AG09319 (cell line): ENCODE results near the gene PSMA7.

Experiments used
- DNase-seq: peaks from one replicate; pipeline ENCODE4 v3.0.0-alpha.2; 2010; ENCODE audit warnings: low read depth; ENCODE audit errors: extremely low read depth
- TF ChIP-seq, protein P1 (sequence below): IDR thresholded peaks from 2 replicates; pipeline ENCODE4 v1.5.1; 2011; ENCODE audit warnings: low read depth, mild to moderate bottlenecking, inconsistent platforms, low read length, moderate library complexity

PSMA7 gene

DNA sequence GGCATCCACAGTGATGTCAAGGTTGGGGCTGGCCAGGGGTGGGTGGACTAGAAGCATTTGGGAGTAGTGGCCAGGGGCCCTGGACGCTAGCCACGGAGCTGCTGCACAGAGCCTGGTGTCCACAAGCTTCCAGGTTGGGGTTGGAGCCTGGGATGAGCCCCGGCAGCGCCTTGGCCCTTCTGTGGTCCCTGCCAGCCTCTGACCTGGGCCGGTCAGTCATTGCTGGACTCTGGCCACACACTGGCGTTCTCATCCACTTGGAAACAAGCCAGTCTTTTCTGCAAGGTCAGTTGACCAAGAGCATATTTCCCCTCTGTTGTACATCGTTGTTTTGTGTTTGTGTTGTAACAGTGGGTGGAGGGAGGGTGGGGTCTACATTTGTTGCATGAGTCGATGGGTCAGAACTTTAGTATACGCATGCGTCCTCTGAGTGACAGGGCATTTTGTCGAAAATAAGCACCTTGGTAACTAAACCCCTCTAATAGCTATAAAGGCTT is 8.4 kb downstream of the PSMA7 start:
- DNase-seq = no peak
- TF ChIP-seq, protein P1, sequence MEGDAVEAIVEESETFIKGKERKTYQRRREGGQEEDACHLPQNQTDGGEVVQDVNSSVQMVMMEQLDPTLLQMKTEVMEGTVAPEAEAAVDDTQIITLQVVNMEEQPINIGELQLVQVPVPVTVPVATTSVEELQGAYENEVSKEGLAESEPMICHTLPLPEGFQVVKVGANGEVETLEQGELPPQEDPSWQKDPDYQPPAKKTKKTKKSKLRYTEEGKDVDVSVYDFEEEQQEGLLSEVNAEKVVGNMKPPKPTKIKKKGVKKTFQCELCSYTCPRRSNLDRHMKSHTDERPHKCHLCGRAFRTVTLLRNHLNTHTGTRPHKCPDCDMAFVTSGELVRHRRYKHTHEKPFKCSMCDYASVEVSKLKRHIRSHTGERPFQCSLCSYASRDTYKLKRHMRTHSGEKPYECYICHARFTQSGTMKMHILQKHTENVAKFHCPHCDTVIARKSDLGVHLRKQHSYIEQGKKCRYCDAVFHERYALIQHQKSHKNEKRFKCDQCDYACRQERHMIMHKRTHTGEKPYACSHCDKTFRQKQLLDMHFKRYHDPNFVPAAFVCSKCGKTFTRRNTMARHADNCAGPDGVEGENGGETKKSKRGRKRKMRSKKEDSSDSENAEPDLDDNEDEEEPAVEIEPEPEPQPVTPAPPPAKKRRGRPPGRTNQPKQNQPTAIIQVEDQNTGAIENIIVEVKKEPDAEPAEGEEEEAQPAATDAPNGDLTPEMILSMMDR = no peak

DNA sequence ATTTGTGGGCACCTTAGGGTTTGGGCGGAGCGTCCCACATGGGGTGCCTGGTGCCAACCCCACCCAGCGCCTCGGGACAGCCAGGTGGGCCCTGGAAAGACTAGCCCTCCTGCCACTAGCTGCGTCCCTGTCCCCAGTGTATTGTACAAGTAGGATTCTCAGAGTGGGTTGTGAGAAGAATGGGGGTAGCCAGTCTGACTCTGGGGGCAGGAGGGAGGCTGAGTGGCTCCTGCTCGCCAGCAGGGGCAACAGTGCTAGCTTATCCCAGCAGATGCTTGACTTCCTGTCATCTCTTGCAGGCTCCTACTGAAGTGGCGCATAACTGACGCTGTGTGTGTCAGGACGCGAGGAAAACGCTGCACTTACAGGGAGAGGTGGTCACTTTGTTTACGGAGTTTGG is 9.3 kb downstream of the PSMA7 start:
- no peak for DNase-seq
- TF ChIP-seq, protein P1 = peak; percentile 5

DNA sequence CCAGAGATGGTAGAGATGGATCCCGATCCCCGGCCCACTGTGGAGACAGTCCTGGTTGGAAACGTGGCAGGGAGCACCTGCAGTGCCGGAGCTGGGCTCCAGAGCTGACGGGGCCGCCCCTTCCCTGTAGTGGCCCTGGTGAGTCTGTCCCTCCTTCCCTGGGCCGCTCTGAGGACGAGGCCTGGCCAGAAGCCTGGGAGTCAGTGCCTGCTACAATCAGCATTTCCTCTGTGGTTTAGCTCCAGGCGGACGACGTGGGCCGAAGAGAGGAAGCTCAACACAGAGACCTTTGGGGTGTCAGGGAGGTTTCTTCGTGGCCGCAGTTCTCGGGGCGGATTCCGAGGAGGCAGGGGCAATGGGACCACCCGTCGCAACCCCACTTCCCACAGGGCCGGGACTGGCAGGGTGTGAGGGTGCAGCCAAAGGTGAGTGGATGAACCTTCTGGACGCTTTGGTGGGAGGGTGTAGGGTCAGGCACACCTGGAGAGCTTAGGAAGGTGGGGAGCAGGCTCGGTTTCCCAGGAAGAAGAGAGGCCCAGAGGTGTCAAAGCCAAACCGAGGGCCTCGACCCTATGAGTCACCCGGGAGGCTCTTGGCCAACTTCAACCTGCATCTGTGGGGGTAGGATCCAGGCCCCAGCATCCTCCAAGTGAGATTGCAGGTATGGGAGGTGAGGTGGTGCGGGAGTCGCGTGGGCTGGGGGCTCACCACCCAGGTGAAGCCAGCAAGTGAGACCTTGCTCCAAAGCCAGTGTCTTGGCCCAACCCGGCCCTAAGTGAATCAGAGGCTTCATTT is 9.9 kb downstream of the PSMA7 start:
- no peak for DNase-seq
- TF ChIP-seq, protein P1 = no peak

DNA sequence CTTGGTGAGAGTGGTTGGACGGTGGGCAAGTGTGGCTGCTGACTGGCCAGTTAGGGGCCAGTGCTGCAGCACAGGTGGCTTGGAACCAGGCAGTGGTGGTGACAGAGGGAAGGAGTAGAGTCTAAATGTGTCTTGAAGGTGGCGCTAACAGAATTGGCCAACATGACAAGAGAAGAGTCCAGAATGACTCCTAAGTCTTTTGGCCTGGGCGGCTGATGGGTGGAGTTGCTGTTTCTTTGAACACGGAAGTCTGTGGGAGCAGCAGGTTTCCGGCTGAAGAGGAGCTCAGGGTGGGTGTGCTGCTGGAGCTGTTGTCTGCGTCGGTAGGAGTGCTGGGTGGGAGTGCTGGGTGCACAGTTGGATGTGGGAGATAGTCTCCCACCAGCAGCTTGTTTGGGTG is 10.8 kb downstream of the PSMA7 start:
- DNase-seq = no peak
- TF ChIP-seq, protein P1 = no peak

DNA sequence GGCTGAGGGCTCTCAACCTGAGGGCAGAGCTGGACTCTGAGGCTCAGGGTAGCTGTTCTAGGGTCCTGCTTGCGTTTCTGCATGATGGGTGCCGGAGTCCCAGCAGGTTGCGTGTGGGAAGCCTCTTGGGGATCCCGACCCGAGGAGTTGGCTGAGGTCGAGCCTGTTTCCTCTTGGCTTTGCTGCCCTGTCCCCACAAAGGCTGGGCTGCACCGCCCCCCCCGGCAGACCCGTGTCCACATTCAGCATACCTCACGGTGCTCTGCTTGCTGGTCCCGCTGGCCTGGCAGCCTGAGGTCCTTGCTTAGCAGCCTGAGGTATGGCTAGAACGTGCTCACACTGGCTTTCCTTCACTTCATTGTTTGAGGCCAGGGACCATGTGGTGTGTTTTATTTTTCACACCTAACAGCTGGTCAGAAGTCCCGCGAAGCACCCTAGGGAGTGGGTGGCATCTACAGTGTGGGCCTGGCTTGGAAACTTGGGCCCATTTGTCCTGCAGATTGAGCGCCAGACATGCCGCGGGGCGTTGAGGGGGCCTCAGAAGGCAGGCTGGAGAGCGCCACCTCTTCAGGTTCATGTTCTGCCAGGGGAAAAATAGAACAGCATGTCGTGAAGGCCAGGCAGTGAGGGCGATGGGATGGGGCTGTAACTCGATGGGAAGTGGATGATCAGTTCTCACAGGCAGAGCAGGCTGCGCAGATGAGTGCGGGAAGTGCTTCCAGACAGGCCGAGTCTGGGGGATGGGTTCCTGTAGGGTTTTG is 11.5 kb downstream of the PSMA7 start:
- no peak for DNase-seq
- TF ChIP-seq, protein P1 = no peak

DNA sequence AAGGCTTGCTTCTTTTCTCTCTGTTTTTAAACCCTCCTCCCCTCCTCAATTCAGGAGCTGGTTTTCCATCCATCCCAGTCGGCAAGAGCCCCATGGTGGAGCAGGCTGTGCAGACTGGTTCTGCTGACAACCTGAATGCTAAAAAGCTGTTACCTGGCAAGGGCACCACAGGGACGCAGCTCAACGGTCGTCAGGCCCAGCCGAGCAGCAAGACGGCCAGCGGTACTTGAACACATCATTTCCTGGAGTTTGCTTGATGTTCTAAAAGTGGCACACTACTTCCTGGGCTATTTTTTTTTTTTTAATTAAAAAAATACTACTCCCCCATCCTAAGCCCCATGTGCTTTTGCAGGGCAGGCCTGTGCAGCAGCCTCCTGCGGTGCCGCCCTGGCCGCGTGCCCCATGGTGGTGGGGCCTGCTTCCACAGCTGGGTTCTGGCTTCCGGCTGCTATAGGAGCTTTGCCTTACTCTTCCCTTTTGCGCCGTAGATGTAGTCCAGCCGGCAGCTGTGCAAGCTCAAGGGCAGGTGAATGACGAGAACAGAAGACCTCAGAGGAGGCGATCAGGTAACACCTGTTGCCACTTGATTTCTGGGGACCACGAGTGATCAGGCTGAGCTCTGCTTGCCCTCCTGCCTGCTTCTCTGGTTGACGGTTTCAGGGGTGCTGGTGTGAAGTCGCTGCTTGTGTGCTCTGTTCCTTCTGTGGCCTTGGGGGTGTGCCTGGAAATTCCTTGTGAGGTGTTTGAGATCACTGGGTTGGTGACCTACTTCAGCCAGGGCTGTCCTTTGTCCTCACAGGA is 13.3 kb downstream of the PSMA7 start:
- TF ChIP-seq, protein P1 = no peak
- DNase-seq = no peak
